ENCODE results near the gene CALM3. TPM values are rescaled to one million over a fixed set of nuclear protein-coding genes. Genes with fewer than 3 reads are reported as not detected.

Gene CALM3
- polyA plus RNA-seq, 1 donor from 2014 or later: 630 TPM

GRCh38 chr19:46613525-46613924 lies 12.4 kb downstream of the CALM3 start:
- Histone ChIP-seq H2AFZ (ENCODE audit: low read depth, low read length) (no peak overlapping the region), H3K9me3 (ENCODE audit: low read length) (no peaks in the 10 kb centered on the region), H3K27ac (ENCODE audit: low read length) (no peak overlapping the region), H3K9ac (ENCODE audit: low read length) (peak overlapping the region; percentile 20), H3K9me2 (ENCODE audit: insufficient read depth, low read length) (no peaks in the 10 kb centered on the region), H3F3A (ENCODE audit: insufficient read depth, low read length, poor library complexity, severe bottlenecking) (no peaks in the 10 kb centered on the region), H3K79me2 (replicated peaks; ENCODE audit: insufficient read depth, low read length) (no peaks in the 10 kb centered on the region), H4K20me1 (ENCODE audit: insufficient read depth) (no peaks in the 10 kb centered on the region), H3K4me2 (ENCODE audit: low read length) (no peak overlapping the region), H3K4me3 (ENCODE audit: low read length) (no peak overlapping the region), H3K36me3 (ENCODE audit: insufficient read depth, low read length) (no peaks in the 10 kb centered on the region), H3K27me3 (ENCODE audit: insufficient read depth, low read depth, low read length) (no peaks in the 10 kb centered on the region)
- TF ChIP-seq RAD21 (conservative IDR thresholded peaks at IDR 0.05) (no peak), CTCF (IDR thresholded peaks at IDR 0.05; ENCODE audit: poor library complexity, severe bottlenecking) (no peak), MXI1 (conservative IDR thresholded peaks at IDR 0.05; ENCODE audit: poor library complexity, severe bottlenecking) (no peak), TAF1 (IDR thresholded peaks at IDR 0.05; ENCODE audit: low read depth) (no peak), REST (IDR thresholded peaks at IDR 0.05; ENCODE audit: borderline replicate concordance) (no peak), SMC3 (conservative IDR thresholded peaks at IDR 0.05; ENCODE audit: poor library complexity) (no peak), EZH2 (IDR thresholded peaks at IDR 0.05; ENCODE audit: borderline replicate concordance, insufficient read depth, low read length, poor library complexity, severe bottlenecking) (no peak), EP300 (conservative IDR thresholded peaks at IDR 0.05; ENCODE audit: poor library complexity, severe bottlenecking) (no peak), POLR2AphosphoS5 (IDR thresholded peaks at IDR 0.05) (no peak)

- Histone ChIP-seq H3K36me3 (ENCODE audit: insufficient read depth, low read length) (no peaks in the 10 kb centered on the region), H4K20me1 (ENCODE audit: insufficient read depth) (no peaks in the 10 kb centered on the region), H3K79me2 (replicated peaks; ENCODE audit: insufficient read depth, low read length) (no peaks in the 10 kb centered on the region), H3K9me3 (ENCODE audit: low read length) (no peaks in the 10 kb centered on the region), H3K27me3 (ENCODE audit: insufficient read depth, low read depth, low read length) (no peaks in the 10 kb centered on the region), H2AFZ (ENCODE audit: low read depth, low read length) (no peak overlapping the region), H3K4me3 (ENCODE audit: low read length) (no peak overlapping the region), H3K27ac (ENCODE audit: low read length) (no peak overlapping the region), H3K4me2 (ENCODE audit: low read length) (no peak overlapping the region), H3K9ac (ENCODE audit: low read length) (peak overlapping the region; percentile 20), H3F3A (ENCODE audit: insufficient read depth, low read length, poor library complexity, severe bottlenecking) (no peaks in the 10 kb centered on the region), H3K9me2 (ENCODE audit: insufficient read depth, low read length) (no peaks in the 10 kb centered on the region)
- TF ChIP-seq EP300 (conservative IDR thresholded peaks at IDR 0.05; ENCODE audit: poor library complexity, severe bottlenecking) (no peak), CTCF (IDR thresholded peaks at IDR 0.05; ENCODE audit: poor library complexity, severe bottlenecking) (peak; percentile 89), EZH2 (IDR thresholded peaks at IDR 0.05; ENCODE audit: borderline replicate concordance, insufficient read depth, low read length, poor library complexity, severe bottlenecking) (no peak), POLR2AphosphoS5 (IDR thresholded peaks at IDR 0.05) (no peak), TAF1 (IDR thresholded peaks at IDR 0.05; ENCODE audit: low read depth) (no peak), MXI1 (conservative IDR thresholded peaks at IDR 0.05; ENCODE audit: poor library complexity, severe bottlenecking) (no peak), REST (IDR thresholded peaks at IDR 0.05; ENCODE audit: borderline replicate concordance) (no peak), RAD21 (conservative IDR thresholded peaks at IDR 0.05) (peak; percentile 84), SMC3 (conservative IDR thresholded peaks at IDR 0.05; ENCODE audit: poor library complexity) (peak; percentile 94)
Measured at GRCh38 chr19:46614114-46614722, 13.1 kb downstream of the CALM3 start.
